GM18508 (cell line): ENCODE measurements around the gene NCEH1.
"Not testable (repeated sequence)": the region's sequence is repeated elsewhere in the genome, so short reads cannot be mapped to it uniquely, and the experiment has no call there.

Experiments used
- ATAC-seq: cut with Tn5 transposase; IDR thresholded peaks from one replicate; pipeline ENCODE4 v1.9.1; 2021; ENCODE audit warnings: moderate number of reproducible peaks; ENCODE audit not compliant: insufficient read depth, unreplicated experiment

The NCEH1 gene

DNA sequence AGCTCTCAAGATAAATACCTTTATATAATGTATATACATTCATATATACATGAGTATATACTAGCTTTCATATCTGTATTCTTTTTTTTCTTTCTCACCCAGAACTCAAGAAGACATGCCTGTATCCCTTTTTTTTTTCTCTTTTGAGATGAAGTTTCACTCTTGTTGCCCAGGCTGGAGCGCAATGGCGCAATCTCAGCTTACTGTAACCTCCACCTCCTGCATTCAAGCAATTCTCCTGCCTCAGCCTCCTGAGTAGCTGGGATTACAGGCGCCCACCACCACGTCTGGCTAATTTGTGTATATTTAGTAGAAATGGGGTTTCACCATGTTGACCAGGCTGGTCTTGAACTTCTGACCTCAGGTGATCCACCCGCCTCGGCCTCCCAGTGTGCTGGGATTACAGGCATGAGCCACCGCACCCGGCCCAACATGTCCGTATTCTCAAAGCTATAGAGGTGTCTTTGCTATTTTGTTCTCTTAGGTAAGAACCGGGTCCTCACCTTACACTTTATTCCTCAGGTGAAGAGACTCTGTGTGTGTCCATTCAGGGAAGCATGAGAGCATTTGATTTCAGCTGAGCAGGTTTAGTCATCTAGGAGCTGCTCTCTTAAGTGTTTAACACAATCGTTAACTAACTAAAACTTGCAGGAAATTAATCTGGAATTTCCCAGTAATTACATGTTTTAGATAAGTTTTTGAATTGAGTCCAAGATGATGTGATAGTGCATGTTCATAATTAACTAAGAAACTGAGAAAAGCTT lies 115.8 kb downstream of the NCEH1 start:
- not testable (repeated sequence) for ATAC-seq

DNA sequence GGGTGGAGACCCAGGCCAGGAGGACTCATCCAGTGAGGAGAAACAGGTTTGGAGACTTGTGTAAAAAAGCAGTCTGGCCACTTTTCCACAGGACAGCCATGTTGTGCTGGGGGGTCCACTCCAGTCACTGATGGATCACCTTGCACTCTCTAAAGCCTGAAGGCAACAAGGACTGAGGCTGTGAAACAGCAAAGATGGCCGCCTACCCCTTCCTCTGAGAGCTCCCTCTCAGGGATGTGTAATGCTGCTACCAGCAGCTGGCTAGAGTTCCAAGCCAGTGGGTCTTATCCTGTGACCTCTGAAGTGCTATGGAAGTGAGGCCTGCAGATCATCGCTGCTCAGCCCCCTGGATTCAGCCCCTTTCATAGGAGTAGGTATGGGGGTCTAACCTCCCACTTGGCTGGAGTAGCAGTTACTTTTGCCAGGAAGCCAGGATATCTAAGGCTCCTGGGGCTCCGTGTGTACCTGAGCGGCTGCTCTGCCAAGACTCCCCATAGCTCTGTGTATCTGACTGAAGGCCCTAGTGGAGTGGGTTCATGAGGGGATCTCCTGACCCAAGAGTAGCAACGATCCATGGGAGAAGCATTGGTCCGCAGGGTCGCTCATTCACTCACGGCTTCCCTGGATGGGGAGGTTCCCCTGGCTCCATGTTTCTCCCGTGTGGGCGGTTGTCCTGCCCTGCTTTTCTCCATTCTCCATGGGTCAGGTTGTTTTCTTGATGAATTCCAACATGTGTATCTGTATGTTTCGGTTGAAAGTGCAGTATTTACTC lies 117.8 kb downstream of the NCEH1 start:
- ATAC-seq: no peak

DNA sequence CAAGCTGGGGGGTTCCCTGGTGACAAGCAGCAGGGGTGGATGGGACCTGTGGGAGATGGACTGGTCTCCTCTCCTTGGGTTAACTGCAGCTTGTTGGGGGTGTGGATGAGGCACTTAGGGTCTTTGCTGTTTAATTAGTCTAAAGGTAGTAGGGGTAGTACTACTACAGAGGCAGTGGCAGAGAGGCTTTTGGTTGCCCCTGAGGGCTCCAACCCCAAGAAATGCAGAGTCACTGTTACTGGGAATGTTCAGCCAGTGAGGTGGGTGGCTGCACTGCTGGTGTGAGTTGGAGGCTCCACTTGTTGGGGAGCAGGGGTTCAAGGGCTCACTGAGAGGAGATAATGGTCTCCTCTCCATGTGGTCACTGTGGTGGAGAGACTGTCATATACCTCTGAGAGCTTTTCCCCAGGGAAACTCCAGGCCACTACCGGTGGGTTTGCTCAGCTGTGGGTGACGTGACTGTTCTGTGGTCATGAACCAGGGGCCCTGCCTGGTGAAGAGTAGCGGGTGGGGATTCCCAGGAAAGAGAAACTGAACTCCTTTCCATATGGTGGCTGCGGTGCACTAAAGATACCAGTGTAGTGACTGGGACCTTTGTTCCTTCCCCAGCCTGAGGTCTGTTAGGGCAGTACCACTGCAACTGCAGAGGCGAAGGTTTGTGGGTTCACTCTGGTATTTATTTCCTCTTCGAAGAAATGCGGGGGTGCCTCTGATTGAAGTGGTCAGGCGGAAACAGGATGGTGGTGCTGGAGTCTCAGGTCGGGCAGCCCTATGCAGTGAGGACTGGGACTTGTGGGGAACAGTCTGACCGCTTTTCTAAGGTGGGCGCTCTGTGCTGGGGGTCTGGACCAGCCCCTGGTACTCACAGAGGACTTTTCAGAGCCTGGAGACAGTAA lies 118.7 kb downstream of the NCEH1 start:
- peak; percentile 75 for ATAC-seq

DNA sequence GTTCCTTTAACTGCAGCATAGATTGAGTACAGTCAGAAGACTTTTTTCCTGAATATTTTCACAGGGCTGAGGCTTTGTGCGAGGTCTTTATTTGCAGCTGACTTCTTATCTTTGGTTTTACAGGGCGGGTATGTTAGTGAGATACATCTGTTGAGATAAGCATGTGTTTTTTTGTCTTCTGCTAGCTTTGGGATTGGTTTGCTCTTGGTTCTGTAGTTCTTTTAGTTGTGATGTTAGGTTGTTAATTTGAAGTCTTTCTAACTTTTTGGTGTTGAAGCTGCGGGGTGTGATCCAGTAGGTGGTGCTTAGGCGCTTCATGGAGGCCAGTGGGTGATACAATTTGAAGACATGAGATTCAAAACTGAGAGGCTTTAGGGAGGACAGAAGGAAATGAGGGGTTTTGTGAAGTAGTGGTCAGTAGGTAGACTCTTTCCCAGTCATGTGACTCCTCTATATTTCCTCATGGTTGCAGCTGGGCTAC lies 119.7 kb downstream of the NCEH1 start:
- ATAC-seq: no peak

DNA sequence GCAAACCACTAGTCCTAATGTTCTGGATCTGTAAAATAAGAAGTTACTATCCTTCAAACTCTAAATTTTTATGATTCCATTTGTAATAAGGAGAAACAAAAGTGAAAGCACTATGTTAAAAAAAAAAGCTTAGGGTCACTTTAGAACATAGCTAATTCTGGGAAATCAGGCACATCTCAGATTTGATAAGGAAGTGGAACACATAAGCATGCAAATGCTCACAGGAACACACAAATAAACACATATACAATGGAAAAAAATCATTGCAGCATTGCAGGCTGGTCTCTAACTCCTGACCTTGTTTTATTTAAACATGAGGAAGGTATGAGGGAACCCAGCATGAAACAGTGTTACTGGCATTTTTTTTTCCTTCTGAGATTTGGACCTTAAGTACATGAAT lies 124.4 kb downstream of the NCEH1 start:
- no peak for ATAC-seq

DNA sequence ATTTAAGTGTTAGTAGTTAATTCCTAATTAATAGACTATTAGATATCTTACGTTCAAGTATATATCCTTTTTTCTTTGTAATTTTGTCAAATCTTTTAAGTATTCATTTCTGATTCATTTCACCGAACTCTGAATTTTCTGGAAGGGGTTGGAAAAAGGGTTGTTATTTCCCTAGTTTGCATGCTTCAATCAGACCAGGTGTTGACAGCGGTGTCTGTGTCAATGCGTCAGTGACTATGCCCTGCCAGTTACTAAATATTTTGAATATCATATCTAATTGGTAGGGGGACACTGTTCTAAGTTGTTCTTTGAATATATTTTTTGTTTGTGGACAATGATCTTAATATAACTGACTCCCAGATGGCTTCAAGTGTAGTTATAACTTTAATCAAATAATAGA lies 124.9 kb downstream of the NCEH1 start:
- ATAC-seq: no peak

DNA sequence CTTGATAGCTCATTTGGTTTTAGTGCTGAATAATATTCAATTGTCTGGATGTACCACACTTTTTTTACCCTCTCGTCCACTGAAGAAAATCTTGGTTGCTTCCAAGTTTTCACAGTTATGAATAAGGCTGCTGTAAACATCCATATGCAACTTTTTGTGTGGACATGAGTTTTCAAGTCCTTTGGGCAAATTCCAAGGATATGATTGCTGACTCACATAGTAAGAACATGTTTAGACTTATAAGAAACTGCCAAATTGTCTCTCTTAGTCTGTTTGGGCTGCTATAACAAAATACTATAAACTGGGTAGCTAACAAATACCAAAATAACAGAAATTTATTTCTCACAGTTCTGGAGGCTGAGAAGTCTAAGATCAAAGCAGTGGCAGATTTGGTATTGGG lies 128.2 kb downstream of the NCEH1 start:
- ATAC-seq: no peak

DNA sequence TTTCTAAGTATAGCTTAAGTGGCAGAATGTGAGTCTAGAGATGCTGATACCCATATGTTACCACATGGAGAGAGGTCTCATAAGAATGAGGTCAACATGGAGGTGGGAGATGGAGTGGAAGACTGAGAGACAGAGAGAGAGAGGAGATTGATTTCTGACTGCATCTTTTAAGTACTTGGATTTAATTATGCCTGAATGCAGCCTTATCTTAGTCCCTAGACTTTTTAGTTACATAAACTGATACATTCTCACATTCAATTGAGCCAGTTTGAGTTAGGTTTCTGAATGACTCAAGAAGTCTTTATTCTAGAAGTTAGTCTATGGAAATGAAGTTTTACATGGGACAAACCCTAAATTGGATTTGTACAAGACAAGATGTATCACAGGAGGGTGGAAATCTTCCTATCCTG lies 129.1 kb downstream of the NCEH1 start:
- ATAC-seq: no peak

DNA sequence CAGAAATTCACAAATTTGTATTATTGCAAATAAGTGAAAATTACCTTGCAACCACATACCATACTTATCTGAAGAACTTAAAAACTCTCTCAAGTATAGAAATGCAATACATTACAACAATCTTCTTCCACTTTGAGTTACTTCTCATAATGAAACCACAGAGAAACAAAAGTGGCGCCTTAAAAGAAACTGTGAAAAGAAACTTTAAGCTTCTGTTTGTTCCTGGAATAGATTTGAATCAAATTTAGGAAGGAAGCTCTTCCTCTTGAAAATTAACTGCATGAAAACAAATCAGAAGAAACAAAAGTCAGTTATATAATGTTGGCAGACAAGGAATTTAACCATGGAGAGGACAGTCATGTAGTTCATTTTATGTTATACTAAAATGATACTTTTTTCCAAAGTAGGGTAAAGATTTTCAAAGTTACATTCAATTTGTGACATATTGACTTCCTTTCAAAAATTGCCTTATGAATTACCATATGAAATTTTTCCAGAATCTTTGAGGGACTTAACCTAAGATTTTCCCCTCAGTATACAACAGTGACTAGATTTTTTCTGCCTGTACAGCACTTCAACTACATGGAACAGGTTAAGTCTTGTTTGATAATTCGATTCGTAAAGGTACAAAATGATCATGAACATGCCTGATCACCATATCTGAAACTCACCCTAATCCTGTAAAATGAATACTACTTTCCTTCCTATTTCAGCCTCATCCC lies 130.0 kb downstream of the NCEH1 start:
- ATAC-seq: peak; percentile 62
